ENCODE data around the gene ZNF414.
"Not testable (repeated sequence)": the region's sequence is repeated elsewhere in the genome, so short reads cannot be mapped to it uniquely, and the experiment has no call there.

Gene ZNF414
- long read RNA-seq, donor 1, transcript ZNF414-202 (8 exons, 2,300 nt) = major isoform, 6 of 7 reads
- long read RNA-seq, donor 1, partial matches to known transcripts = 0 of 7 reads
- long read RNA-seq, donor 1, other reads (novel, unspliced or antisense) = 0 of 7 reads
- long read RNA-seq, donor 2, partial matches to known transcripts = 0 of 3 reads
- long read RNA-seq, donor 2, other reads (novel, unspliced or antisense) = 0 of 3 reads
- long read RNA-seq, donor 3, partial matches to known transcripts = 0 of 2 reads
- long read RNA-seq, donor 3, other reads (novel, unspliced or antisense) = 0 of 2 reads
- long read RNA-seq, donor 4, partial matches to known transcripts = 12 of 19 reads
- long read RNA-seq, donor 4, other reads (novel, unspliced or antisense) = 0 of 19 reads
- long read RNA-seq, donor 5, transcript ZNF414-202 (8 exons, 2,300 nt) = major isoform, 5 of 8 reads
- long read RNA-seq, donor 5, partial matches to known transcripts = 0 of 8 reads
- long read RNA-seq, donor 5, other reads (novel, unspliced or antisense) = 0 of 8 reads
- long read RNA-seq, donor 6, transcript ZNF414-202 (8 exons, 2,300 nt) = major isoform, 8 of 9 reads
- long read RNA-seq, donor 6, partial matches to known transcripts = 0 of 9 reads
- long read RNA-seq, donor 6, other reads (novel, unspliced or antisense) = 0 of 9 reads
- long read RNA-seq, donor 7 = 0 reads
- long read RNA-seq, donor 8, transcript ZNF414-202 (8 exons, 2,300 nt) = major isoform, 5 of 12 reads
- long read RNA-seq, donor 8, partial matches to known transcripts = 0 of 12 reads
- long read RNA-seq, donor 8, other reads (novel, unspliced or antisense) = 0 of 12 reads

- DNase-seq = peak; percentile 100
Observed at GRCh38 chr19:8513687-8514504, at the start of gene ZNF414. Gene ZNF414, minus strand, starts transcription at chr19:8514167. Its CDS starts 121 bp downstream, at chr19:8514046.

- DNase-seq = no peak
Observed at GRCh38 chr19:8561075-8561764, 47.3 kb upstream of the ZNF414 start.

- DNase-seq = no peak
Observed at GRCh38 chr19:8558325-8558724, 44.4 kb upstream of the ZNF414 start.

- DNase-seq = no peak
Observed at GRCh38 chr19:8557642-8558238, 43.8 kb upstream of the ZNF414 start.

GRCh38 chr19:8553729-8554128, 39.8 kb upstream of the ZNF414 start:
- not testable (repeated sequence) for DNase-seq

GRCh38 chr19:8552810-8553209, 38.8 kb upstream of the ZNF414 start:
- DNase-seq = no peak

- no peak for DNase-seq
Observed at GRCh38 chr19:8550070-8550469, 36.1 kb upstream of the ZNF414 start.

- no peak for DNase-seq
Observed at GRCh38 chr19:8545743-8546142, 31.8 kb upstream of the ZNF414 start.

GRCh38 chr19:8544168-8544567, 30.2 kb upstream of the ZNF414 start:
- DNase-seq = no peak

GRCh38 chr19:8539621-8540149, 25.7 kb upstream of the ZNF414 start:
- no peak for DNase-seq

- DNase-seq = no peak
Observed at GRCh38 chr19:8537099-8537498, 23.1 kb upstream of the ZNF414 start.

GRCh38 chr19:8536282-8536681, 22.3 kb upstream of the ZNF414 start:
- DNase-seq = no peak

- DNase-seq = no peak
Observed at GRCh38 chr19:8532225-8532624, 18.3 kb upstream of the ZNF414 start.

GRCh38 chr19:8531470-8531869, 17.5 kb upstream of the ZNF414 start:
- no peak for DNase-seq

- DNase-seq = no peak
Observed at GRCh38 chr19:8530061-8530679, 16.2 kb upstream of the ZNF414 start.

- no peak for DNase-seq
Observed at GRCh38 chr19:8529369-8530006, 15.5 kb upstream of the ZNF414 start.

- no peak for DNase-seq
Observed at GRCh38 chr19:8528500-8528899, 14.5 kb upstream of the ZNF414 start.

GRCh38 chr19:8526345-8527091, 12.6 kb upstream of the ZNF414 start:
- DNase-seq = peak; percentile 91

- DNase-seq = no peak
Observed at GRCh38 chr19:8525401-8525684, 11.4 kb upstream of the ZNF414 start.

- no peak for DNase-seq
Observed at GRCh38 chr19:8519388-8519787, 5.4 kb upstream of the ZNF414 start.
